ENCODE data around the gene KCNT1.

The KCNT1 gene

DNA sequence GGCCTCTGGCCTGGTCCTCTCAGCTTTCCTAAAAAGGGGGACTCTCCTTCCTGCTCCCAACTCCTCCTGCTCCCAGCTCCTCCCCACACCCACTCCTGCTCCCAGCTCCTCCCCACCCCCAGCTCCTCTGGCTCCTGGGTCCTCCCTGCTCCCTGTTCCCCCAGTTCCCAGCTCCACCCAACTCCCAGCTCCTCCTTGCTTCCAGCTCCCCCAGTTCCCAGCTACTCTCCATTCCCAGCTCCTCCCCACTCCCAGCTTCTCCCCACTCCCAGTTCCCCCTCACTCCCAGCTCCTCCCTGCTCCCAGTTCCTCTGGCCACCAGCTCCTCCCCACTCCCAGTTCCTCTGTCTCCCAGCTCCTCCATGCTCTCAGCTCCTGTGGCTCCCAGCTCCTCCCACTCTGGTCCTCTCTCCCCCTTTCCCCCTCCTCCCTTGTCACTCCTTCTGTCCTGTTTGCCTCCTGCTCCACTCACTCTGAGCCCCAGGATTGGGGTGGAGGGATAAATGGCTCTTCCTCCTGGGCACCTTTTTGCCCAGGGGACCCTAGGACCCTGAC lies 75.7 kb downstream of the KCNT1 start:
- in situ Hi-C loops (cut with HindIII; ENCODE audit: low sequenced_read_pairs) = no loop called here

DNA sequence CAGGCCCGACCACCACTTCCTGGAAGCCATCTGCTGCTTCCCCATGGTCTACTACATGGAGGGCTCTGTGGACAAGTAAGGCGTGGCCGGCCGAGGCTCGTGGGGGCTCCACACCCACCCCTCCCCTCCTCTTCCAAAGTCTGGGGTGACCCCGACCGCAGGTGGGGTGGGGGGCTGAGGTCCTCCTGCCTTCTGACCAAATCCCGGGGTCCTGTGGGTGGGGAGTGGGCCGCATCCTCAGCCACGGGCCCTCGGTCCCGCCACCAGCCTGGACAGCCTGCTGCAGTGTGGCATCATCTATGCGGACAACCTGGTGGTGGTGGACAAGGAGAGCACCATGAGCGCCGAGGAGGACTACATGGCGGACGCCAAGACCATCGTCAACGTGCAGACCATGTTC lies 76.4 kb downstream of the KCNT1 start:
- in situ Hi-C loops (cut with HindIII; ENCODE audit: low sequenced_read_pairs) = no loop called here

DNA sequence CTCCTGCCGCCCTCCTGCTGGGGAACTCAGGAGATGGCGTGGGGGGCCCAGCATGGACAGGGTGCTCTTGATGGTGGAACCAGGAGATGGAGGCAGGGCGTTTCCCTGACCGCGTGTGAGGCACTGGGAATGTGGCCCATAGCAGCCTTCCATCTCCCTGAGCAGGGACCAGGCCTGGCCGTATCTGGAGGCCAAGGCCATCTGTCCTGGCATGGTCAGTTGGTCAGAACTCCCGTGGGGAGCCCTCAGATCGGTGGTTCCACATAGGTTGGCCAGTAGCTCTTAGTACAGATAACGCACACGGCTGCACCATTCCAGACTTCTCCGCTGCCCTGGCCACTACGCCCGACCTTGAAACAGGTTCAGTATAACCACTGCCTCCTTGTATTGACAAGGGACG lies 77.6 kb downstream of the KCNT1 start:
- in situ Hi-C loops (cut with HindIII; ENCODE audit: low sequenced_read_pairs) = no loop called here

DNA sequence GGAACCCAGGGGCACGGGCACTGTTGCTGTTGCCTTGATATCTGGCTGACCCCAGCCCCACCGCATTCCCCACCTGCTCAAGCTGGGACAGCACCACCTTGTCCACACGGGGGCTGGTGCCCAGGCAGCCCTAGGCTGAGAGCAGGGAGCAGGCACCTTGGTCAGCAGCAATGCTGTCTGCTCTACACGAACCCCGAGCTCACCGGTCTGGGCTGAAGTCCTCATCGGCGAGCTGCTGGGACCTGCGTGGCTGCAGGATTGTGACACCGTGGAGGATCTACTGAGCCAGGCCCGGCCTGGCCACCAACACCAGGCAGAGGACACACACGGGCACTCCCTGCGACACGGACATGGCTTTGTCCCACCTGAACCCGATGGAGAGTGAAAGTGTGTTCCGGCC lies 78.1 kb downstream of the KCNT1 start:
- in situ Hi-C loops (cut with HindIII; ENCODE audit: low sequenced_read_pairs) = no loop called here

DNA sequence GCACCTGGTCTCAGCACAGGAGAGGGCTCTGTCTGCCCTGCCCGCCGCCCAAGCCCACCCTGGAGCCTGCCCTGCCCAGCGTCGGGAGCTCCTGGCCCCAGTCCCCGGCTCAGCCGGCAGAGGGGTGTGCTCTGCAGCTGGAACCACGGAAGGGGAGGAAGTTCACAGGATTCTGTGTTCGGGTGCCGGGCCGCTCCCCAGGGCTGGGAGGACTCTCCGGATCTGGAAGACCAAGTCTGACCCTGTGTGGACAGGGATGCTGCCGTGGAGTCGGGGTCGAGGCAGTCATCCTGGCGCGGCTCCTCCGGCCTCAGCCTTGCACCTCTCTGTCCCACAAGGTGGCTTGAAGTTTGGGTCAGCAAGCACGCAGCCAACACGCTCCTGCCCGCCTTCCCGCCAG lies 78.6 kb downstream of the KCNT1 start:
- in situ Hi-C loops (cut with HindIII; ENCODE audit: low sequenced_read_pairs) = no loop called here

DNA sequence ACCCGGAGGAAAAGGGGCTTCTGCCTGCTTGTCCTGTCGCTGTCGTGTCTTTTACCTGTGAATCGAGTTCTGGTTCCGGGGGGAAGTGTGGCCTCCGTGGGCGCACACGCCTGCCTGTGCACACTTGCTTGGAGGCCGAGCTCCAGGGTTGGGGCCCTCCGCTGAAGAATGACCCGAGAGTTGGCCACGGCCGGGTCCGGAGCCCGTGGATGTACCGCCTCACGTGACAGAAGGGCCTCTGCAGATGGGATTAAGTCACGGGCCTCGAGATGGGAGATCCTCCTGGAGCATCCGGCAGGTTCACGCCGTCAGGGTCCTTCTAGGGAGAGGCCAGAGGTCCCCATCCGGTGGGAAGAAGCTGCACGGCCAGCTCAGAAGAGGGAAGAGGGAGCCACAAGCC lies 81.0 kb downstream of the KCNT1 start:
- in situ Hi-C loops (cut with HindIII; ENCODE audit: low sequenced_read_pairs) = no loop called here

DNA sequence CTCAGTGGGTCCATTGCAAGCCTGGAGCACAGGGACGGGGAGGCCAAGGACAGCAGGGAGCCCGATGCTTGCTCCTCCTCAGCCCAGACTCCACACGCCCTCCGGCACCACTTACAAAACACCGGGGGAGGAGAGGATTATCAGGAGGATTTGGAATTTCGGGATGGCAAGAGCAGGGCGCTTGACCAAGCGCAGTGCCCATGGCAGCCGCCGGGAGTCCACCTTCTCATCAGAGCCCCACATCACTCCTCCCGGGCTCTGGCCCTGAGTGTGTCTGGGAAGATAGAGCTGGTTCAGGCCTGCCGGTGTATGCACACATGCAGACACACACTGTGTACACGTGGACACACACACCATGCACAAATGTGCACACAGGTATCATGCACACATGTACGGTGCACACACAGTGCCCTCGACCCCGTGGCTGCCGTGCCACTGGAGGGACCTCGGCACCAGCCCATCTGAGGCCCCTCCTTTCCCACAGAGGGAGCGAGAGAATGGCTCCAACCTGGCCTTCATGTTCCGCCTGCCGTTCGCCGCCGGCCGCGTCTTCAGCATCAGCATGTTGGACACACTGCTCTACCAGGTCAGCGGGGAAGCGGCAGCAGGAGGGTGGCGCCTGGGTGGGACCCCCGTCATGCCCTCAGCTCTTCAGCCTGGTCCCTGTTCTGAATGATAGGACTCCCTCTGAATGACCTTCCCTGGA lies 81.7 kb downstream of the KCNT1 start:
- in situ Hi-C loops (cut with HindIII; ENCODE audit: low sequenced_read_pairs) = no loop called here

DNA sequence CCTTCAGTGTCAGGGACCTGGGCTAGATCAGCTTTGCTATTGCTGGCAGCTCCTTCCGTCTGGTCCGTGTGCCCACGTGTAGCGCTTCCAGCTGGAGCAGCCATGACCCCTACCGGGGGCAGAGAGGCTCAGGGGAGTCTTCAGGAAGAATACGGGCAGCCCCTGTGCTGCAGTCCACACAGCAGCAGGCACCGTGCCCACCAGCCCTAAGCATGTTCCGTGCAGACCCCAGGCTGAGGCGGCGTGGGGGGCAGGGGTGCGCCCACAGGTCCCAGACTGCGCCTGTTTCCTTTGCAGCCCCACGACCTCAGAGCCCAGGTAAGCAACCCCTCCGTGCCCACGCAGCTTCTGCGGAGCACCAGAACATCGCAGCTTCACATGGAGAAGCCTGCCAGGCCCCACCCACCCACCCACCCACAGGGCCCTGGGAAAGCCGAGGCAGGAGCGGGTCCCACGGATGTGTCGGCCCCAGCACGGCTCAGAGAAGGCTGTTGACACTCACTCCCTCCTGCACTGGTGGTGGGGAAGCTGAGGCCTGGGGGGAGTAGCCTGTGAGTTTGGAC lies 83.1 kb downstream of the KCNT1 start:
- in situ Hi-C loops (cut with HindIII; ENCODE audit: low sequenced_read_pairs) = no loop called here

DNA sequence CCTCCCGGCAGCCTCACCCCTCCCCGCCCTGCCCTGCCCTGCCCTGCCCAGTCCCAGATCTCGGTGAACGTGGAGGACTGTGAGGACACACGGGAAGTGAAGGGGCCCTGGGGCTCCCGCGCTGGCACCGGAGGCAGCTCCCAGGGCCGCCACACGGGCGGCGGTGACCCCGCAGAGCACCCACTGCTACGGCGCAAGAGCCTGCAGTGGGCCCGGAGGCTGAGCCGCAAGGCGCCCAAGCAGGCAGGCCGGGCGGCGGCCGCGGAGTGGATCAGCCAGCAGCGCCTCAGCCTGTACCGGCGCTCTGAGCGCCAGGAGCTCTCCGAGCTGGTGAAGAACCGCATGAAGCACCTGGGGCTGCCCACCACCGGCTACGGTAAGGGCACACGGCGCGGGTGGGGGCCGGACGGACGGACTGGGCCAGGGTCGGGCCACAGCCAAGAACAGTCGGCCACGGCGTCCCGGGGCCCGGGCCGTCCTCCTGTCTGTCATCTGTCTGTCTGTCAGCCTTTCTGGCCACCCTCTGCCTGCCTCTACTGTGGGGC lies 84.2 kb downstream of the KCNT1 start:
- in situ Hi-C loops (cut with HindIII; ENCODE audit: low sequenced_read_pairs) = no loop called here

DNA sequence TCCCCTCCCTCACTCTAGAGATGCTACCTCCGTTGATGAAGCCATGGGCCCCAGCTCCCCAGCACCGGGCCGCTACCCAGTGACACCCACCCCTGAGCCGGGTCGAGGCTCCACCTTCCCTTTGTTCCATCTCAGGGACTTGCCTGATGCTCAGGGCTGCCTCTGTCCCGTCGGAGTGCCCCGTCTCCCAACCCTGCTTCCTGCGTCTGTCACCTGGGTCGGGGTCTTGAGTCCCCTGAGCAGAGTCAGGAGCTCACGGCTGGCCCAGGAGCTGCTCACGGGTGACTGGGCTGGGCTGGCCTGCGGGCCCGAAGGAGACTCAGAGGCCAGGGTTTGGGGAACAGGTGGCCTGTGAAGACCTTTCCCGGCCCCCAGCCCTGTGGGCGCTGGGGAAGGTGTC lies 85.3 kb downstream of the KCNT1 start:
- in situ Hi-C loops (cut with HindIII; ENCODE audit: low sequenced_read_pairs) = no loop called here

DNA sequence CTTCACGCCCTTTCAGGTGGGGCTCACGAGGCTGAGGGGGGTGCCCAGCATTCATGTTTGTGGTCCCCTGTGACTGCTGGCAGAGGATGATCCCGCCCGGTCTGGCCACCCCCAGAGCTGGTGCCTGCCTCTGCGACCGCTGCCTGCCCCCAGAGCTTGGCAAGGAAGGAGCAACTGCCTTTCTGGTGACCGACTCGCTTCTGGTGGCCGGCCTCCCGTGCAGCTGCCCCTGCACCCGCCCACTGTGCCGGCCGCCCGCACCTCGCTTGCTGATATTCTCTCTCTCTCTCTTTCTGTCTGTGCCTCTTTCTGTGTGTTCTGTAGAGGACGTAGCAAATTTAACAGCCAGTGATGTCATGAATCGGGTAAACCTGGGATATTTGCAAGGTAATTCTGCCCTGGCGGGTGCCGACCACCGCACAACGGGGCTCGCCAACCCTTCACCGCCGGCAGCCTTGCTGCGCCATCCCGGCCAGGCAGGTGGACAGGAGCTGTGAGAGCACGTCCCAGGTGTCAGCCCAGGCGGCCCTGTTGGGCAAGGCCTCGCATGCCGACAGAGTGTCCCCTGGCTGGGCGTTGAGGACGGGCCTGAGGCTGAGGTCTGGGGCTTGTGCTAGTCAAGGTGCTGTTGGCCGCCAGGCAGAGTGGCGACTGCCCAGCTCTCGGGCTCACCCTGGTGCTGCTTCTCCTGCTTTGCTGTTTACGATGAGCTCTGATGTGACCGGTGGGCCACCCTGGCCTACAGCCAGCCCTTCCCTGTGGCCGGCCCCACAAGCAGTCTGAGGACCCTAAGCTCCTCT lies 86.0 kb downstream of the KCNT1 start:
- in situ Hi-C loops (cut with HindIII; ENCODE audit: low sequenced_read_pairs) = no loop called here

DNA sequence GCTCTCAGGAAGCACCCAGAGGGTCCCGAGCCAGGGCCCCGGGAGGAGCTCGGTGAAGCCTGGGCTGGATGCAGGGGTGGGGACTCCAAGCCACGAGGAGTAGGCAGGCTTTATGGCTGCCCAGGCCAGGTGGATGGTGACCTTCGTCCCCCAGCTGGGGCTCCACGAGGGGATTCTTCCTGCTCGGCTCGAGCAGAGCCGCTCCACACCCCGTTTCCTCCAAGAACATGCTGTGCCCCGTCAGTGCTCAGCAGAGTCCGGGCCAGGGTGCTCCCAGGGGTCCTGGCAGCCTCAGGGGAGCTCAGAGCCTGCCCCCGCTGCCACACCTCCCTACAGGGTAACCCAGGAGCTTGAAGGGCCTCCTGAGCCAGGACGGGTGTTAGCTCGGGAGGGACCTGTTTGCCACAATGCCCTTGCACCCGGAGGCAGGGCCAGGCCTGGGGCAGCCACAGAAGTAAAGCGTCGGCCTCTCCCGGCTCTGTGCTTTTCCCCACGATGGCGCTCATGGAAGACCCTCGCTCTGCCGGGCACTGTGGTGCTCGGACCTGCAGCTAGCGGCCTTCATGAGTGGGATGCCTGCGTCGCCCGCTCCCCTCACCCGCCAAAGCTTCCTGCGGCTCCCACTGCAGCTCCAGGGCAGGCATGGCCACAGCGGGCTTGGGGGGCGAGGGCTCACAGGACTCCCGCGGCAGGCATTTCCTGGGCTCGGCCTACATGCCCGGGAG lies 86.8 kb downstream of the KCNT1 start:
- in situ Hi-C loops (cut with HindIII; ENCODE audit: low sequenced_read_pairs) = no loop called here

DNA sequence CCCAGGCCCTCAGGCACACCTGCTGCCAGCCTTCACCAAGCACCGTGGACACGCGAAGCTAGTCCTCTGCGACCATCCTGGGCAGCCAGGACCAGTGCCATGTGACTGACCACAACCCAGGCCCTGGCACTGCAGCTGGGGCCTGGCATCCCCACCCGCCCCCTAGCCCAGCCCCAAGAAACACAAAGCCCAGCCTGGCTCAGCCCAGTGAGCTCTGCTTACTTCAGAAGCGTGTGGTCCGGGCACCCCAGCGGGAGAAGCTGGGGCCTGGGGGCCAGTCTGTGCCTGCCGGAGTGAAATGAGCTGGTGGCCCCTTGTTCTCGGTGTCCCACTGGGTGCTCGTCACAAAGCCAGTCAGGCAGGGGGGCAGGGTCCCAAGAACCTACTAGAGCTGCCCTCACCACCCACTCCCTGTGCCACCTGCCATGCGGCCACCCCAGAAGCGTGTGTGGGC lies 87.9 kb downstream of the KCNT1 start:
- in situ Hi-C loops (cut with HindIII; ENCODE audit: low sequenced_read_pairs) = no loop called here

DNA sequence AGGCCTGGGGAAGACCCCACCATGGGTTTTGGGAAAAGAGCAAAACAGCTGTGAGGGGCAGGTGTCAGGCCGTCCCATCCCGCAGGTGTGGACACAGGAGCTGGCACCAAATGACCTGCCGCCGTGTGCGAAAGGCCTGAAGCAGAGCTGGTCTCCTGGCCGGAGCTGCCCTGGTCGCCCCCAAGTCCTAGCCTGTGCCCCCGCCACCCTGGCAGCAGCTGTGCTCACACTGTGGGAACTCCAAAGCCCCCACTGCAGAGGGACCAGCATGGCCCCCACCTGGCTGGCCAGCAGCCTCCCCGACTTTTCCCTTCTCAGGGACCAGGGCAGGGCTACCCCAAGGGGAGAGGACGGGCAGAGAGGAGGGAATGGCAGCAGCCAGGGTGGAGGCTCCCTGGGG lies 88.4 kb downstream of the KCNT1 start:
- in situ Hi-C loops (cut with HindIII; ENCODE audit: low sequenced_read_pairs) = no loop called here

DNA sequence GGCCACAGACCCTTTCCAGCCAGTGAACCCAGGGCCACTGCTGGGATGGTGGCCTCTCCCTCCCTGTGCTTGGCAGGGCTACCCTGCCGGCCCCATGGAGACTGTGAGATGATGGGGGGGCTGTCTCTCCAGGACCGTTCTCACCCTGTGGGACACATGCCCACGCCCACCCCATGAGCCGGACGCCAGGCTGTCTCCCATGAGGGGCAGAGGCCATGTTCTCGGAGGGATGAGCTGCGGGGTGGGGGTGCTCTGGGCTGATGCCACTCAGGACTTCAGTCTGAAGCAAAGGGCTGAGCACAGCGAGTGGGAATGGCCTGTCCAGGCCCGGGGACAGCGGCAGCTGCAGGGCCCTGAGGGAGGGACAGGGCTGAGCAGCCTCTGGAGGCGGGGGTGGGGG lies 88.9 kb downstream of the KCNT1 start:
- in situ Hi-C loops (cut with HindIII; ENCODE audit: low sequenced_read_pairs) = no loop called here

DNA sequence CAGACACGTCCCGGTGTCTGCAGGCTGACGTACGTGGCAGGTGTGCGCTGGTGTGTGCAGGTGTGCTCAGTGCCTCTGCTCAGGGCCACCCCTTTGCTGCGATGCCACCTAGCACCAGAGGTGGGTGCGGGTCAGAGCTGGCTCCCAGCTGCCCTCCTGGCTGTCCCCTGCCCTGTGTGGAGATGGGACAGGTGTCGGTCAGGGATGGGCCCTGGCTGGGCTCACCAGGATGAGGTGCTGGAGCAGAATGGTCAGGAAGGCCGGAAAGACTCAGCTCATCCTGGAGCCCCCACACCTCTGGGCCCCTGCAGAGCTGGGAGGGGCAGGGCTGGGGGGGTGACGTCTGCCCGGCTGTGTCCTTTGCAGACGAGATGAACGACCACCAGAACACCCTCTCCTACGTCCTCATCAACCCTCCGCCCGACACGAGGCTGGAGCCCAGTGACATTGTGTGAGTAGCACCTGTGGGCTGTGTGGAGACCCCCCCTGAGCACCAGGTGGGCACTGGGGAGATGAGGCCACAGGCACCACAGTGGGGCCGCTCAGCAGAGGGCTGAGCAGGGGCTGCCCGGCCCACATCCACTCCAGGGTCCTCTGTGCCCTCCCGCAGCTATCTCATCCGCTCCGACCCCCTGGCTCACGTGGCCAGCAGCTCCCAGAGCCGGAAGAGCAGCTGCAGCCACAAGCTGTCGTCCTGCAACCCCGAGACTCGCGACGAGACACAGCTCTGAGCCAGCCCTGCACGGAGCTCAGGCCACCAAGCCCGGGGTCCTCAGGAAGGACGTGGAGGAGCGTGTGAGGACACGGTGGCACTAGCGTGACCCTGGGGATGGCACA lies 89.7 kb downstream of the KCNT1 start:
- in situ Hi-C loops (cut with HindIII; ENCODE audit: low sequenced_read_pairs) = no loop called here

DNA sequence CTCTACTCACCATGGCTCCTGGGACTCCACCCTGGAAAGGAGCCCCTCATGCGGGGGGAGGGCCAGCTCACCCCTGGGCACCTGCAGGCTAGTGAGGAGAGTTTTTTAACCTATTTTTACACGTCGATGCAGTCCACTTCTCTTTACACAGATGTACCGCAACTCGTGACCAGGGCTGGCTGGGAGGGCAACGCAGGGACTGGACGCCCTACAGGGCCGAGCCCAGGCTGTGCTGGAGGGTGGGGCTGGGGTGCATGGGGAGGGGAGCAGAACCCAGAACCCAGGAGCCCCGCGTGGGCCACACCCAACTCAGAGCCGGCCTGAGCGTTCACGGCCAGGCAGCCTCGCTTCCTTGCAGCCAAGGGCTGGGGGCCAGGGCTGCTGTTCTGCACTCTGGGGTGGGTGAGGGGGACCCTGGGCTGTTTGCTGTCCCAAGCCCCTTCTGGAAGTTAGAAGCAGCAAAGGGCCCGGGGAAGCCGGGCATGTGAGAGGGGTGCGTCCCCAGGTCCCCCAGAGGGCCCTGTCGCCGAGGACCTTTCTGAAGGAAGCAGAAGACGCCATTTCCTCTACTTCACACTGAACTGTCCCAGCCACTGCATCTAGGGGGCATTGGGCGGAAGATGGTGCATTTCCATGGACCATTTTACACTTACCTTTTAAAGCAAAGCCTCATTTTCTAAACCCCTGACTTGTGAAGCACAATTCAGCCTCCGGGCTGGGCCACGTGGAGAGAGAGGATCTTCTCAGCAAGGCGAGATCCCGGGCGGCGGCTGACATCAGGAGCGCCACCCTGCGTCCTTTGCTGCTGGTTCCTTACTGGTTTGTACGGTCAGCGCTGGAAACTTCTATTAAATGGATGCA lies 90.5 kb downstream of the KCNT1 start:
- in situ Hi-C loops (cut with HindIII; ENCODE audit: low sequenced_read_pairs) = no loop called here

DNA sequence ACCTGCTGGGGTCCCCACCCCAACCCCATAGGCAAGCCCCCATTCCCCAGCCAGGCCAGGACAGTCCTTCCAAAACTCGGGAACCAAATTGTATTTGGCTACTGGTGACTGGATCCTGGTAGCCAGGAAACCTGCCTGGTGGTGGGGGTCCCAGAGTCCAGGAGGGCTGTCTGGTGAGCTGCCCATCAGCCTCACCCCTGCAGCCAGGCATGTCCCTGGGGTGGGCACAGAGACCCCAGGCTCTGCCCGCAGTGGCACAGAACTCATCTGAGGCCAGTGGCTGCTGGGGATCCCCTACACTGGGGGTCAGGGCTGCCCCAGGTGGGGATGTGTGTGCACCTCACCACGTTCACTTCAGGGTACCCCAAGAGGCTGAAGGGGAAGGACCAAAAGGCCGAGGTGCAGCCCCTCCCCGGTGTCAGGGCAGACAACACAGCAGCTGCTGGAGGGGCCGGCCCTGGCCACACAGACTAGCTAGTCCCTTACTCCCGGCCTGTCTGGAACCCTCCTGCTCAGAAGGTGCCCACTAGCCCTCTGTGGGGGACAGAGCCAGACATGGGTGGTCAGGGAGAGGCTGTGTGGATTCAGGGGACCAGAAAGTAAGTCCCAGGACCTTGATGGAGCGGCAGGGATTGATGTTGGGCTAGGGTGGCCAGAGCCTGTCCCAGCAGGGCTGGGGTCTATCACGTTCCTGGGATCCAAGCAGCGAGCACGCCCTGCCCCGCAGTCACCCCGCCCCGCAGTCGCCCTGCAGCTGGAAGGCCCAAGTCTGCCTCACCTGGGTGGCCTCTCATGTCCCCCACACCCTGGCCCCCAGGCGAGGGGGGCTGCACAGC lies 91.5 kb downstream of the KCNT1 start:
- in situ Hi-C loops (cut with HindIII; ENCODE audit: low sequenced_read_pairs) = no loop called here
